ENCODE results near the gene SLC2A9. TPM values are rescaled to one million over a fixed set of nuclear protein-coding genes. Genes with fewer than 3 reads are reported as not detected.

SLC2A9 gene
- total RNA-seq, 2 donors from 2014 or later, result 1.1 to 1.7 TPM

GRCh38 chr4:9885958-9886357 is 135.3 kb downstream of the SLC2A9 start:
- DNase-seq (no peak), ATAC-seq (replicated peaks in 1 of 2) (no peak)
- Mint-ChIP-seq H3K27me3 (ENCODE audit: low read depth) (peaks cover 13% of the 10 kb centered on the region), H3K36me3 (ENCODE audit: insufficient read depth in 2 of 2) (no peaks in the 10 kb centered on the region), H3K4me3 (no peak overlapping the region), H3K9me3 (no peaks in the 10 kb centered on the region), H3K4me1 (ENCODE audit: low read depth) (no peaks in the 10 kb centered on the region), H3K27ac (no peak overlapping the region)

DNA sequence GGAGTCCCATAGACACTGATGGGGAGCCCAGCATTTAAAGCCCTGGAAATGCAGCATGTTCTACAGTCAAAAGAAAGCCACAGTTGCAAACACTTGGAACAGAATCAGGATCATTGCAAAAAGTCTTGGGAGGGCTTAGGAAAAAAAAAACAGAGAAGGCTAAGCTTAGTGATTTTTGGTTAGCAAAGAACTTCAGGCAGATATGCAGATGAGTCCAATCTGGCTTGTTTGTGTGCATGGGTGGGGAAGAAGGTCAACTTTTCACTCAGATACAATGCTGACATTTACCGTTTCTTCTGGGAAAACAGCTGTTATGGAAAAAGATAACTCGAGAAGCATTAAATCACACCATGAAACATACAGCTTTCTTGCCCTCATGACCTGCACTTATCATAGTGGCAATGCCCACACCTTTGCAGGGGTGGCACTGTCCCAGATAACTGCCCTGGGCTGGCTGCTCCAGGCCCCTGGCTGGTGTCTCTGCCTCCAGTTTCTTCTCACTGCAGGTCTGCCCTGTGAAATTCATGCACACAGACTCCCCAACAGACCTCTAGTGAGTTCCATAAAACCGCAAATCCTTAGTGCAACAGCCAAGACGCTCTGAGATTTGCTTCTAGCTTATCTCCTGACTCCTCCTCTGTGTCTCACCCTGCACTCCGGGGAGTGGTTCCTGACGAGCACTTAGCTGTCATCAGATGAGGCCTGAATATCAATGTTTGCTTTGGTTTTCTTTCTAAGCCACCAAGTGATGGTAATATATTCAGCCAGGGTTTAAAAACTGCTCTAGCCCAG is 140.7 kb downstream of the SLC2A9 start:
- Mint-ChIP-seq H3K4me1 (ENCODE audit: low read depth) (no peaks in the 10 kb centered on the region), H3K36me3 (ENCODE audit: insufficient read depth in 2 of 2) (no peaks in the 10 kb centered on the region), H3K27me3 (ENCODE audit: low read depth) (peaks cover 9% of the 10 kb centered on the region), H3K27ac (no peak overlapping the region), H3K4me3 (no peak overlapping the region), H3K9me3 (no peaks in the 10 kb centered on the region)
- DNase-seq, result no peak
- ATAC-seq (replicated peaks in 1 of 2), result no peak

GRCh38 chr4:9877123-9877522 is 144.2 kb downstream of the SLC2A9 start:
- no peak overlapping the region for H3K4me3 Mint-ChIP-seq
- DNase-seq (no peak), ATAC-seq (replicated peaks in 1 of 2) (no peak)
- no peaks in the 10 kb centered on the region for H3K9me3 Mint-ChIP-seq
- no peaks in the 10 kb centered on the region for H3K36me3 Mint-ChIP-seq (ENCODE audit: insufficient read depth in 2 of 2)
- H3K4me1 Mint-ChIP-seq (ENCODE audit: low read depth), result no peaks in the 10 kb centered on the region
- no peak overlapping the region for H3K27ac Mint-ChIP-seq
- H3K27me3 Mint-ChIP-seq (ENCODE audit: low read depth), result no peaks in the 10 kb centered on the region

DNA sequence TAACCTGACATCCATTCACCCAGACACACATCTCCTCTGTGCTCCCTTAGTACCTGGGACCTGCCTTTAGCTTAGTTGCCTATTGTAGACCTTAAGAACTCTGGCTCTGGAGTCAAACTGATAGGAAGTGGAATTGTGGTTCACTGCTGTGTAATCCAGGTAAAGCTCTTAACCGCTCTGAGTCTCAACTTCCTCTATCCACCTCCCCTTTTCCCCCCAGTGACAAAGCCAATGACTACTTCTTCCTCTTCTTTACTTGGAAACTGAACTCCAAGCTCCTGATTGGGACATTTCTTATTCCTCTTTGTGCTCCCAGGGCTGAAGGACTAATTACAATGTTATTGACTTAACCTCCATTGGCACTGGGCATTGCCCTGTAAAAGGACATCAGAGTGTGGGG is 145.8 kb downstream of the SLC2A9 start:
- Mint-ChIP-seq H3K36me3 (ENCODE audit: insufficient read depth in 2 of 2) (no peaks in the 10 kb centered on the region), H3K4me1 (ENCODE audit: low read depth) (no peaks in the 10 kb centered on the region), H3K27me3 (ENCODE audit: low read depth) (no peaks in the 10 kb centered on the region), H3K27ac (no peak overlapping the region), H3K4me3 (no peak overlapping the region), H3K9me3 (no peaks in the 10 kb centered on the region)
- DNase-seq, result no peak
- ATAC-seq (replicated peaks in 1 of 2), result no peak

DNA sequence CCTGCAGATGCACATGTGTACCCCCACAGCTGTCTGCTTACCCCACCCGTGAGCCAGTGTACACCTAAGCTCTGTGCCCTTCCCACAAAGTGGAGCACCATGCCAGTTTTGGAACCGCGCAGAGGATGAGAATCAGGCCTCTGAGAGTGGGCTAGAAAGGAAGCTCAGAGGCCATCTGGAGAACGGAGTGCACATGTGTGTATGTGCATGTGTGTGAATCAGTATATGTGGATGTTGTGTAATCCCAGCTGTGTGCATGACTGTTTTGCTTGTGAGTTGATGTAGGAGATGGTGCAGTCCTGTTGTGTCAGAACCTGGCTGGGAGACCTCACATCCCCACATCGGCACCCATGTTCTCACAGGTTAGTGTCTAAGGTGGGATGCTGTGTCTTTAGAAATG is 146.9 kb downstream of the SLC2A9 start:
- ATAC-seq (replicated peaks in 1 of 2) (no peak), DNase-seq (no peak)
- Mint-ChIP-seq H3K27me3 (ENCODE audit: low read depth) (no peaks in the 10 kb centered on the region), H3K9me3 (no peaks in the 10 kb centered on the region), H3K36me3 (ENCODE audit: insufficient read depth in 2 of 2) (no peaks in the 10 kb centered on the region), H3K27ac (no peak overlapping the region), H3K4me1 (ENCODE audit: low read depth) (no peaks in the 10 kb centered on the region), H3K4me3 (no peak overlapping the region)

GRCh38 chr4:9870165-9870790 is 151.0 kb downstream of the SLC2A9 start:
- Mint-ChIP-seq H3K9me3 (no peaks in the 10 kb centered on the region), H3K4me3 (no peak overlapping the region), H3K27ac (no peak overlapping the region), H3K4me1 (ENCODE audit: low read depth) (no peaks in the 10 kb centered on the region), H3K36me3 (ENCODE audit: insufficient read depth in 2 of 2) (no peaks in the 10 kb centered on the region), H3K27me3 (ENCODE audit: low read depth) (no peaks in the 10 kb centered on the region)
- no peak for ATAC-seq (replicated peaks in 1 of 2)
- DNase-seq, result no peak

DNA sequence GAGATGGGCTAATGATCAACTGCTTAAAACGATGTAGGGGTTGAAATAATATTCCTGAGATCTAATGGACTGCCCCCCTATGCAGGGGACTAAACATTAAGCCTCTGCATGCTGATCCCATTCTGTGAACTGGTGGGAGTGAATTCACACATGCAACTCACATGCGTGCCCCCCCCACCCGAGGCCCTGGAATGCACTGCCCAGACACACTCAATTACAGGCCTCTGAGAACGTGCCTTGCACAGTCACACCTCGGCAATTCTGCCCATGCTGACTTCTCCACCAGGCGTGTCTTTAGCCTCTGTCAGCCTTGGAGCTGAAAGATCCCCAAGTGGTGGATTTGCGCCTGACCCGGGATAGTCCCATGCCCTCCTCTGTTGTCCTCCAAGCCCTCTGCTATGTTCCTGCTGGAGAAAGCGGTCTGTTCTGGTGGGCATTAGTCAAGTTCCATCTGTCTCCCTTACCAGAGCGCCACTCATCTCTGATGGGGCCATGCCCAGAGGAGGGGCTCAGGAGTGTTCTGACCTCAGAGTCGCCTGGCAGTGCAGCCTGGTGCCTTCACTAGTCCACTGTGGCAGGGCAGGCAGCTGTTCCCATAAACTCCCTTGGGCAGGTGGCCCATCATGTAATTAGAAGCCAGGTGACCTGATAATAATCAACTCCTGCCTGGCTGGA is 153.4 kb downstream of the SLC2A9 start:
- no peak for ATAC-seq (replicated peaks in 1 of 2)
- H3K27me3 Mint-ChIP-seq (ENCODE audit: low read depth), result no peaks in the 10 kb centered on the region

GRCh38 chr4:9866931-9867330 is 154.4 kb downstream of the SLC2A9 start:
- no peaks in the 10 kb centered on the region for H3K4me1 Mint-ChIP-seq (ENCODE audit: low read depth)

More for the DNA sequence above, 153.4 kb downstream of the SLC2A9 start:
- Mint-ChIP-seq H3K4me3 (no peak overlapping the region), H3K27ac (no peak overlapping the region), H3K4me1 (ENCODE audit: low read depth) (no peaks in the 10 kb centered on the region), H3K36me3 (ENCODE audit: insufficient read depth in 2 of 2) (no peaks in the 10 kb centered on the region), H3K9me3 (no peaks in the 10 kb centered on the region)
- DNase-seq, result no peak

GRCh38 chr4:9861561-9861960 is 159.7 kb downstream of the SLC2A9 start:
- no peak for ATAC-seq (replicated peaks in 1 of 2)
- Mint-ChIP-seq H3K27me3 (ENCODE audit: low read depth) (no peaks in the 10 kb centered on the region), H3K27ac (no peak overlapping the region), H3K36me3 (ENCODE audit: insufficient read depth in 2 of 2) (no peaks in the 10 kb centered on the region), H3K9me3 (no peaks in the 10 kb centered on the region), H3K4me3 (no peak overlapping the region), H3K4me1 (ENCODE audit: low read depth) (no peaks in the 10 kb centered on the region)
- no peak for DNase-seq

More at GRCh38 chr4:9866931-9867330, 154.4 kb downstream of the SLC2A9 start:
- H3K36me3 Mint-ChIP-seq (ENCODE audit: insufficient read depth in 2 of 2), result no peaks in the 10 kb centered on the region
- H3K27me3 Mint-ChIP-seq (ENCODE audit: low read depth), result no peaks in the 10 kb centered on the region
- H3K27ac Mint-ChIP-seq, result no peak overlapping the region
- H3K4me3 Mint-ChIP-seq, result no peak overlapping the region
- DNase-seq, result no peak
- no peak for ATAC-seq (replicated peaks in 1 of 2)
- no peaks in the 10 kb centered on the region for H3K9me3 Mint-ChIP-seq

DNA sequence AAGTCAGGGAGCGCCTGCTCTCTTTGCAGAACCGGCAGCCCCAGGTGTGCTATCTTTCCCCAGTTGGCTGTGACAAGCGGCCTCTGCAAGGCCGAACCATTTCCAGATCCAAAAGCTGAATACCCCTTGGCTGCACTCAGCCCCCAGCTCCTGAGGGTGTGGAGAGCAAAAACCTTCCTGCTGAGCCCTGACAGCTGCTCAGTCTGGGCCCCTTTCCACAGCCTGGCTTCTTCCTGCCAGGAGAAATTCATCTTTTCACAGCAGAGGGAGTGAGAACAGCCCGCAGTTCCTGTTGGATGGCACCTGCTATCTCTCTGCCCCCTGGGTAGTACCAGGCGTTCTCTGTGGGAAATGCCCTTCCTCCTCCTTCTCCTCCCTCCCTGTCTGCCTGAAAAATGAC is 161.5 kb downstream of the SLC2A9 start:
- H3K4me1 Mint-ChIP-seq (ENCODE audit: low read depth), result no peaks in the 10 kb centered on the region

GRCh38 chr4:9849538-9849920 is 171.8 kb downstream of the SLC2A9 start:
- H3K9me3 Mint-ChIP-seq, result peaks cover 0 to 2% of the 10 kb centered on the region in 2 donors
- no peaks in the 10 kb centered on the region for H3K36me3 Mint-ChIP-seq (ENCODE audit: insufficient read depth in 2 of 2)
- no peak for ATAC-seq (replicated peaks in 1 of 2)
- H3K4me3 Mint-ChIP-seq, result no peak overlapping the region
- no peak for DNase-seq
- H3K4me1 Mint-ChIP-seq (ENCODE audit: low read depth), result no peaks in the 10 kb centered on the region
- peaks cover 12% of the 10 kb centered on the region for H3K27me3 Mint-ChIP-seq (ENCODE audit: low read depth)
- H3K27ac Mint-ChIP-seq, result no peak overlapping the region

More for the DNA sequence above, 161.5 kb downstream of the SLC2A9 start:
- Mint-ChIP-seq H3K4me3 (no peak overlapping the region), H3K9me3 (peaks cover 5 to 6% of the 10 kb centered on the region in 2 donors), H3K36me3 (ENCODE audit: insufficient read depth in 2 of 2) (peaks cover 2% of the 10 kb centered on the region in 2 donors), H3K27me3 (ENCODE audit: low read depth) (no peaks in the 10 kb centered on the region), H3K27ac (no peak overlapping the region)
- DNase-seq (no peak), ATAC-seq (replicated peaks in 1 of 2) (no peak)

DNA sequence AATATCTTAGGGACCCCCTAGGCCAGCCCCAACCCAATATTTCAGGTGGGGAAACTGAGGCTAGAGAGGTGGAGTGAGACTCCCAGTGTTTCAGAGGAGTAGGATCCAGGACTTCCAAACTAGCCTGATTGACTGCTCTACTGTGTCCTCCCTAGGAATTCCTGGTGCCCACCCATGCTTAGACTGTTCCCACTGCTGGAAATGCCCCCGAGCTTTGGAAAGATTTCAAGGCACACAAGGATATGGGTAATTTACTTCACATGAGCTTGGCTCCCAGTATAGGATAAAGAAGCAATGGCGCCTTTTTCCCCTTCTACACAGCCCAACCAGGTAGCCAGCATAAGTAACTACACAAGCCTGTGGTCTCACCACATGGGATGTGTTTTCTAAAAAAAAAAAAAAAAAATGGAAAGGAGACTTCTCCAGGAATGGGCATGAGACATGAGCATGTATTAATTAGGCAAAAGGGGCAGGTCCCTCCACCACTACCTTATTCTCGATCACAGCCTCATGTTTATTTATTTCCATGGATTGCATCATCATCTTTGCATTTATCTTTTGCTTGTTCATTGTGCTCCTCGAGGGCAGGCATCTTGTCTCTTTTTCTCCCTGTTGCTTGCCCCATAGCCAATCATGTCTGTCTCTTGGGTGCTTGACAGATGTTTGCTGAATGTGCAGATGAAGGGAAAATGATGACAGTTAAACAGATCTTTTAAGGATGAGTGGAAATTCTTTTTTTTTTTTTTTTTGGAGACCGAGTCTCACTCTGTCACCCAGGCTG is 173.1 kb downstream of the SLC2A9 start:
- ATAC-seq (replicated peaks in 1 of 2), result no peak
- no peak overlapping the region for H3K27ac Mint-ChIP-seq
- DNase-seq, result no peak
- H3K27me3 Mint-ChIP-seq (ENCODE audit: low read depth), result peaks cover 12% of the 10 kb centered on the region
- H3K36me3 Mint-ChIP-seq (ENCODE audit: insufficient read depth in 2 of 2), result no peaks in the 10 kb centered on the region
- no peak overlapping the region for H3K4me3 Mint-ChIP-seq
- no peaks in the 10 kb centered on the region for H3K4me1 Mint-ChIP-seq (ENCODE audit: low read depth)
- no peaks in the 10 kb centered on the region for H3K9me3 Mint-ChIP-seq

All from activated T-cell treated with anti-CD3 and anti-CD28 coated beads, Interleukin-2, amount 50 U/mL, for 72 hours (primary cell).